Ectodermal cell (in vitro differentiated cells): ENCODE results near the gene MKI67.

Experiments used
- H3K27ac ChIP-seq: 2 replicates; pipeline ENCODE4 v1.7.0; 2013; ENCODE audit warnings: mild to moderate bottlenecking, low read depth, low read length; ENCODE audit not compliant: insufficient read depth, poor library complexity, severe bottlenecking
- H3K27me3 ChIP-seq: 2 replicates; pipeline ENCODE4 v1.7.0; 2013; ENCODE audit warnings: mild to moderate bottlenecking, low read length; ENCODE audit not compliant: insufficient read depth, control insufficient read depth, poor library complexity, severe bottlenecking
- H3K36me3 ChIP-seq: one replicate; pipeline ENCODE4 v1.7.0; 2013; ENCODE audit warnings: low read length; ENCODE audit not compliant: control insufficient read depth, insufficient read depth
- H3K4me1 ChIP-seq: one replicate; pipeline ENCODE4 v1.7.0; 2013; ENCODE audit warnings: low read length; ENCODE audit not compliant: control insufficient read depth, insufficient read depth
- H3K4me3 ChIP-seq: 2 replicates; pipeline ENCODE4 v1.7.0; 2013; ENCODE audit warnings: low read depth, low read length, control low read depth; ENCODE audit not compliant: insufficient read depth
- H3K9me3 ChIP-seq: 2 replicates; pipeline ENCODE4 v1.7.0; 2013; ENCODE audit warnings: mild to moderate bottlenecking, low read length, moderate library complexity; ENCODE audit not compliant: control insufficient read depth
- WGBS, 2 experiments: methylation state at CpG; one replicate each; pipeline ENCODE4 v1.1.7; 2013; ENCODE audit warnings: missing lambda C conversion rate in 2 of 2; 5-methylcytosine and 5-hydroxymethylcytosine counted together

Gene MKI67

GRCh38 chr10:128086003-128086863 lies 40.0 kb downstream of the MKI67 start:
- Histone ChIP-seq H3K36me3 (no peaks in the 10 kb centered on the region), H3K4me3 (no peak overlapping the region), H3K27ac (no peak overlapping the region), H3K27me3 (no peaks in the 10 kb centered on the region), H3K9me3 (no peaks in the 10 kb centered on the region), H3K4me1 (no peaks in the 10 kb centered on the region)
- 84 to 87% methylated on average over 10 of the region's 10 CpGs for WGBS, 2 experiments

- Histone ChIP-seq H3K4me3 (no peak overlapping the region), H3K27me3 (no peaks in the 10 kb centered on the region), H3K4me1 (no peaks in the 10 kb centered on the region), H3K27ac (no peak overlapping the region), H3K9me3 (no peaks in the 10 kb centered on the region), H3K36me3 (no peaks in the 10 kb centered on the region)
- 82 to 83% methylated on average over 8 of the region's 8 CpGs for WGBS, 2 experiments
Measured at GRCh38 chr10:128084991-128085390, 41.2 kb downstream of the MKI67 start.

DNA sequence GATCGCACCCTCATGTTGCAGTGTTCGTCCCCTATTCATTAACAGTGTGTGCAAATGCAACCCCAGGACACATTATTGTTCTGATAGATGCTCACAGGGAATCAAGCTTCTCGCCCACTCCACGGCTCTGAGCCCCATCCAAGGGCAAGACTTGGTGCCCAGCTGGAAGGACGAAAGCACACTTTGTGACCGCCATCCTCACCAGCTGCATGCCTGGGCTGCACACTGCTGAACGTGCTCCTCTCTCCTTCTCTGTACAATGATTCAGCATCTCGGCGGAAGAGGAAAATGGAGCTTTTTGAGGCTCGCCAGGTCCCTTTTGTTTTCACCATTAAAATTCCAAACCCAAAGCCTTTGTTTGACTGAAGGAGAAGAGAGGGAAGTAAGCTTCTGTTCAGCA lies 41.9 kb downstream of the MKI67 start:
- Histone ChIP-seq H3K27me3 (no peaks in the 10 kb centered on the region), H3K4me3 (no peak overlapping the region), H3K9me3 (no peaks in the 10 kb centered on the region), H3K27ac (no peak overlapping the region), H3K36me3 (no peaks in the 10 kb centered on the region), H3K4me1 (no peaks in the 10 kb centered on the region)
- WGBS, 2 experiments, result 90 to 91% methylated on average over 9 to 10 of the region's 10 CpGs

- no peaks in the 10 kb centered on the region for H3K4me1 ChIP-seq
Measured at GRCh38 chr10:128083191-128083895, 42.9 kb downstream of the MKI67 start.

GRCh38 chr10:128081720-128082119 lies 44.5 kb downstream of the MKI67 start:
- no peak overlapping the region for H3K4me3 ChIP-seq
- no peaks in the 10 kb centered on the region for H3K27me3 ChIP-seq
- WGBS, 2 experiments, result 92 to 96% methylated on average over 2 to 3 of the region's 3 CpGs
- H3K4me1 ChIP-seq, result no peaks in the 10 kb centered on the region
- no peaks in the 10 kb centered on the region for H3K9me3 ChIP-seq
- H3K36me3 ChIP-seq, result no peaks in the 10 kb centered on the region
- no peak overlapping the region for H3K27ac ChIP-seq

More at GRCh38 chr10:128083191-128083895, 42.9 kb downstream of the MKI67 start:
- WGBS, 2 experiments, result 88 to 89% methylated on average over 13 to 15 of the region's 15 CpGs
- Histone ChIP-seq H3K36me3 (no peaks in the 10 kb centered on the region), H3K27me3 (no peaks in the 10 kb centered on the region), H3K4me3 (no peak overlapping the region), H3K27ac (no peak overlapping the region), H3K9me3 (no peaks in the 10 kb centered on the region)

DNA sequence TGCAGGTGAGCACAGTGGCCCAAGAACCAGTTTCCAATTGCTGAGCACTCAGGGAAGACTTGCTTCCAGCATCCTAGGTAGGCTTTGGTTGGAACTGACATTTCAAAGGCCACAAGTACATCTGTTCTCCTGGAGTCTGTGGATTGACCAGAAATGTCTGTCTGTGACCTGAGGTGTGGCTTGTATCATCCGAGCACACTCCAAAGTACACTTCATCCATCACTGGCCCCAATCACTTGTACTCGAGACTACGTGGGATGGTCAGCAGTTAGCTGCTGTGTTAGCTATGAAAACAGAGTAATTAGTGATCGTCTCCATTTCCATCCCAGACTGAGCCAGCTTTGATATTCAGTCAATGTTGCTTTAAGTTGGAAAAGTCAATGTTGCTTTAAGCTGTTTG lies 45.0 kb downstream of the MKI67 start:
- Histone ChIP-seq H3K4me3 (no peak overlapping the region), H3K27ac (no peak overlapping the region), H3K4me1 (no peaks in the 10 kb centered on the region), H3K27me3 (no peaks in the 10 kb centered on the region), H3K9me3 (no peaks in the 10 kb centered on the region), H3K36me3 (no peaks in the 10 kb centered on the region)
- 88 to 97% methylated on average over 4 of the region's 4 CpGs for WGBS, 2 experiments

DNA sequence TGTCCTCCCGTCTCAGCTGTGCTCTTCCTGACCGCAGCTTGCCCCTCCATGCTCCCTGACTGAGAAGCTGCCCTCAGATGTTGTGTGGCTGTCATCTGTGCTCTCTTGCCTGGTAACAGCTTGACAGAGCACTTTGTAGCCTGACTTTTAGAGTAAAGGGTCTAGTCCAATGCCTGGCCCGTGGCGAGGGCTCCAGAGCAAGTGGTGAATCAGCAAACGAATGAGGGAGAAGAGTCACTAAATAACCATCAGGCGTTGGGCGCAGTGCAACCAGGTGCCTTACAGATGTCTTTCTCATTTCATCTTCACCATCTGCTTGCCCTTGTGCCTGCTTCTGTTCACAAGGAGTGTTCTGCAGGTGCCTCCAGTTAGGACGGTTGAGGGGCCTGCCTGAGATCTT lies 45.6 kb downstream of the MKI67 start:
- no peaks in the 10 kb centered on the region for H3K36me3 ChIP-seq
- WGBS, 2 experiments, result 94% methylated on average over 8 of the region's 8 CpGs

DNA sequence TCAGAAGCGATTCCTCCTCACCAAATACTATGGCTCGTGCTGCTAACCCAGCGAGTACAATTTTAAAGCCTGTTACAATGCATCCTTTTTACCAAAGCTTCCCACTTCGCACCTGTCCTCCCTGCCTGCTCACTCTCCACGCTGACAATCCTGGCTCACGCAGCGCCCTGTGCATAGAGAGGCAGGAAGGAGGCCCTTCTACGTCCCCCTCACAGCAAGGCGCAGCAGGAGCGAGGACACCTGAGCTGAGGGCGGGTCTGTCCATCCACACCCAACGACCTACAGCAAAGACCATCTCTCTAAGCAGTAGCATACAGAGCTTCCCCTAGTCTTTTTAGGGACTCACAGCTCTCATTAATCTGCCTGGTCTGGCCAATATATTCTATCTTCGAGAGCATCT lies 46.0 kb downstream of the MKI67 start:
- Histone ChIP-seq H3K4me1 (no peaks in the 10 kb centered on the region), H3K36me3 (no peaks in the 10 kb centered on the region), H3K4me3 (no peak overlapping the region), H3K9me3 (no peaks in the 10 kb centered on the region), H3K27ac (no peak overlapping the region), H3K27me3 (no peaks in the 10 kb centered on the region)
- WGBS, 2 experiments, result 87 to 88% methylated on average over 13 of the region's 13 CpGs

More for the DNA sequence above, 45.6 kb downstream of the MKI67 start:
- Histone ChIP-seq H3K9me3 (no peaks in the 10 kb centered on the region), H3K4me3 (no peak overlapping the region), H3K27ac (no peak overlapping the region), H3K27me3 (no peaks in the 10 kb centered on the region), H3K4me1 (no peaks in the 10 kb centered on the region)

GRCh38 chr10:128078136-128078969 lies 47.9 kb downstream of the MKI67 start:
- Histone ChIP-seq H3K4me1 (no peaks in the 10 kb centered on the region), H3K36me3 (no peaks in the 10 kb centered on the region), H3K27ac (no peak overlapping the region), H3K27me3 (no peaks in the 10 kb centered on the region), H3K4me3 (no peak overlapping the region), H3K9me3 (no peaks in the 10 kb centered on the region)
- WGBS, 2 experiments, result 65 to 66% methylated on average over 17 of the region's 17 CpGs
